HG02763 (cell line): Measurements from ENCODE around the gene ABI3.

Experiments
- ATAC-seq: cut with Tn5 transposase; IDR thresholded peaks from one replicate; pipeline ENCODE4 v1.9.1; 2021; ENCODE audit warnings: mild to moderate bottlenecking, moderate library complexity; ENCODE audit not compliant: unreplicated experiment

Gene ABI3

GRCh38 chr17:49224198-49224996 is 13.9 kb downstream of the ABI3 start:
- ATAC-seq, result no peak

DNA sequence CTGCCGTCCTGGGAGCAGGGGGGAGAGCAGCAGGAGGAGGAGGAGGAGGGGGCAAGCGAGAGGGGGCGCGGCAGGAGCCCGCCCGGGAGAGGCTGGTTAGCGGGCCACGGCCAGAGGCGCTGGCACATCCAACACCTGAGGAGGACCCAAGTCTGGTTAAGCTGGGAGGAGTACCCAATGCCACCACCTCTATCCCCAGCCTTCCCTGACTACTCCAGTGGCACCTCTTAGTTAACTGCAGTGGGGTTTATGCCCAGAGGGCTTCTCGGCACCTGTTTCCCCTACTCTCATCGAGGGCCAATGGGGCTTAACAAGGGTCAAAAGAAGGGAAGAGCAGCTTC is 14.5 kb downstream of the ABI3 start:
- ATAC-seq, result no peak

DNA sequence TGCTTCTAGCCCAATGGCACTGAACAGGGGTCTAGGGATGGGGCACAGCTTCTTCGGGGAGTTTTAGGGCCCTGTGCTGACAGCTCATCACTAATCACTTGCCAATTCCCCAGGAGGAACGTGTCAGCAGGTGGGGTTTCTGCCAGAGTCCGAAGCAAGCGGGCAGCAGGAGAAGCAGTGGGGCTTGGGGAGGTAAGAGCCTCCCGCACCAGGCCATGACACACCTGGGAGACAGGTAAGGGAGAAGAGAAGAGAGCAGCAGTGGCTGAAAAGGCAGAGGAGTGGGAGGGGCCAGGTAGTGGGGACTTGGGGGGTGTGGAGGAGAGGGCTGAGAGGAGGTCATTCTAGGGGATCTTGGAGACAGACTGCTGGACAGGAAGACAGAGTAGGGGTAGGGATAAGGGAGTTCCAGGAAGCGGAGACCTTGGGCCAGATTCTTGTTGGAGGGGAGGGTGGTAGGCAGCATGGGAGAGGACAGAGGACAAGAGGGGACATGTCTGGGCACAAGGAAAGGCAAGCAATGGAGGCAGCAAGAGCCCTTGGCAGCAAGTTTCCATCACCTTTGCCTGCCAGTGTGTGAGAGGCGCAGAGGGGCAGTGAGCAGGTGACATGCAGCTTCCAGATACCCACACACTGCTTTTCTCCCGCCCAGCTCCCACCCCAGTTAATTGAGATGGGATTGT is 15.2 kb downstream of the ABI3 start:
- ATAC-seq, result no peak

- no peak for ATAC-seq
These were observed 16.4 kb downstream of the ABI3 start for GRCh38 chr17:49226771-49227435.

DNA sequence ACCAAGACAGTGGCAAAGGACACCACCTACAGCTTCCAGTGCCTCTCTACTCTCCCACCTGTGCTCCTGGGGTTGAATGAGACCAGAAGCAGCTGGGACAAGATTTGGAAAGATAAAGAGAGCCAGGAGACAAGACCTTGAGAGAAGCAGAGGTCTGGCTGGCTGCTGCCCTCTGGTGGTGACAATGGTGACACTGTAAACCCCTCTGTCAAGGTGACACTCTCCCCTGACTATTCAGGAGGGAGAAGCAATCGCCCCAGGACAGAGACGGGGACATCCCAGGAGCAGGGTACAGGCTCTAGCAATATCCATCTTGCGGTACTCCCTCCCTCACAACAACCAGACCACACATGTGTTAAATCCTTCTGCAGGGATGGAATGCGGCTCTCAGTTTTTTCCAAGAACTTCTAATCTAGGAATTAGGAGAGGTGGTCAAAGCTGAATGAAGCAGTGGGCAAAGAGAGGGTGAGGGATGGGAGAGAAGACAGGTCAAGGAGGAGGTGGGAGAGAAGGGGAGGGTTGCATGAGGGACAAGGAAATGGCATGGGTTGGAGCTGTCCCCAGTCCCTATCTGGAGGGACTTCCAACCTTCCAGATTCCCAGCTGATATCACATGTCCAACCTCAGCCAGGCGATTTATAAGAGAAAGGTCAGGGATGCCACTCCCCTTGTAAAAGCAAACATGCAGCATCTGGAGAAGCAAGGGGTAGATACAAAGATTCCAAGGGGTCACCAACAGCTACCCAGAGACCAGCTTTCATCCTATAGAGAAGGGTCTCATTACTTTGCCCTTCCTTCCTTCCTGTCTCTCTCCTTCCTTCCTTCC is 17.1 kb downstream of the ABI3 start:
- no peak for ATAC-seq

DNA sequence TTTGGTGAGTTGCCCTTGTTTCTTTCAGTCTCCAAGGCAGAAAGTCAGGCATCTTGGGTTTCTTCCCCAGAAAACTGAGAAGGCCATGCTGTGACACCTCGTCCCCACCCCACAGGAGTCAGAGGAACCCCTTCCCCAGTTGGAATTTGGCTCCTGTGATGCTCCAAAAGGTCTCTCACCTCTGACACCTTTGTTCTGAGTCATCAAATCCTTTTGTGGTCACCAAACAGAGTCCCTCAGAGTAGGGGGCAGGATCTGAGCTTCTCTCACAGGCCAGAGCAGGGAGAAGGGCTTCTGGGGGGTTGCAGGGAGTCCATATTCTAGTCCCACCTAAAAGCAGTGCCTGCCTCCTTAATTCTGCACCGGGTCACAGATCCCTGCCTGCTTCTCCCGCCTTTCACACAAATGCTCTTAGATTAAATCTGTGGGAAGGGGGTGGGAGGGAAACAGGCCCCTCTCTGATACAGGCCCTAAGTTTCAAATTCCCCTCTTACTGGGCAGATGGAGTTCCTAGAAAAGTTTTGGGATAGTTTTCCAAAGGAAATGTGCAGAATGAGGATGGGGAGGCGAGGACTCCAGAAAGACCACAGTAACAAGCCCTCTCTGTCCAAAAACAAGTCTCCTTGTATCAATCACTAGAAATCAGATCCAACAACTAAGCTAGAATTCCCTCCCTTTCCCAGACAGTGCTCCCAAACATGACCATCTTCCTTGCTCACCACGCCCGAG is 18.7 kb downstream of the ABI3 start:
- no peak for ATAC-seq

DNA sequence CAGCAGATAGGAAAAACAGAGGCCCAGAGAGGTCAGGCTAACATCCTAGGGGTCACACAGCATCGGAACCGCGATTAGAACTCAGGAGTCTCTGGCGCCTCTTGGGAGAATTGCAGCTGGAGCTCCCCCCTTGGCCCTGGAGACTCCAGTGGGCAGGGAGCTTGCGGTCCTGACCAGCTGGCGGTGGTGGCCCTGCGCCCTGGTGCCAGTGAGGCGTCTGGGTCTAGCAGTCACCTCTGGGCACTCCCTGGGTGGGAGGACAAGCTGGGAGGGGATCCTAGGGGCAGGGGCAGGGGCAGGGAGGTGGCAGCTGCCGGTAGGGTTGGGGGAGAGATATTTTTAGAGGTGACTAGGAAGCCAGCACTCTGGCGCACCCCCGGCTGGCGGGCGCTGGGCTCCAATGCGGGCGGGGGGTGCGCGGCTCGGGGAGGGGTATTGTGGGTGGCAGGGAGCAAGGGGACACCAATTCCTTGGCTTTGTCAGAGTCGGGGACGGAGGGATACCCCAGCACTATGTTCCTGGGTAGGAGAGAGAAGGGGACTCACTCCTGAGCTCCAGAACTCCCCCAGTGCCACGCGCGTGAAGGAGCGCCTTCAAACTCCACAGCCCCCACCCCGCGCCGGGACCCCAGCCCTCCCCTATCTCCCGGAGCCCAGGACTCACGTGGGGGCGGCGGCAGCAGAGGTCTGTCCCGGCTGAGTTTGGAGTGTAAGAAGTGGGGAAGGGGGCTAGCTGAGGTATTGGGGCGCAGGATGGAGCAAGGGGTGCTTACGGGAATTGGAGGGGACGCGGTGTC is 19.5 kb downstream of the ABI3 start:
- ATAC-seq, result no peak

DNA sequence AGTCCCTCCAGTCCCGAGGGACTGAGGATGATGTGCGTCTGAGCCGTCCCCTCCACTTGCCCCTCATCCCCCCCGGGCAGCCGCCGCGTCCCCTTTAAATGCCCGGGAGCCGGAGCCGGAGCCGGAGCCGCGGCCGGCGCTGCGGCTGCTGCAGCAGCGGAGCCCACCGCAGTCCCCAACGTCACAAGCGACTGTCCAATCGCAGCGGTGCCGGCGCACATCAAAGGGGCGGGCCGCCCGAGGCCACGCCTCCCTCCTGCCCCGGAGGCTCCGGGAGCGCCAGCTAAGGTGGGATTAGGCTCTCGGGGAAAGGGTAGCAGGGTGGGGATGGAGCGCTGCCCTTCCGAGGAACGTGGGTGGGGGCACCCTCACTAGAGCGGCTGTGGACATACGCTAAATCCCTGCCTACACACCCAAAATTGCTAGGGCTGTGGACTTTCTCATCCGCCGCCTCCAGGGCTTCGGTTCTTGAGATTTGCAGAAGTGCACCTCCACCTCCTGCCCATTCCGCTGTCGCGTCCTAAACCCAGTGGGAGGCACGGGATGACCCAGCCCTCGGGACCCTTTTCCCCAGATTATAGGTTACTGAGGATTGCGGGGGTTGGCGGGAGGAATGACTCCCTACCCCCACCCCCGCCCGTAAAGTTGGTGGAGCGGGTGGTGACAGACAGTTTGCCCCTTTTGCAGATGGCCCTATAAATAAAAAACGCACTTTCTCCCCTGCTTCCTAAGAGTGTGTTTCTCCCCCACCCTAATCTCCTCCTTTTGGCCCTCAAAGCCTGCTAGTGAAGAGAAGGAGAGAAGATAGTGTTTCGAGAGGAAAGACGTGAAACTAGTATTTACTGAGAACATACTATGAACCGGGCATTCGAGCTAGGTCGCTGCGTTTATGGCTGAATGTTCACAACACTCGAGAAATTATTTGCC is 20.4 kb downstream of the ABI3 start, which contains the start of gene PHOSPHO1:
Gene PHOSPHO1 (minus strand): TSS at position 152 of the 927 bp plus-strand sequence. CDS start 4,096 bp downstream, outside the sequence.
- ATAC-seq, result peak; percentile 85

GRCh38 chr17:49231563-49231894 is 21.0 kb downstream of the ABI3 start:
- no peak for ATAC-seq

DNA sequence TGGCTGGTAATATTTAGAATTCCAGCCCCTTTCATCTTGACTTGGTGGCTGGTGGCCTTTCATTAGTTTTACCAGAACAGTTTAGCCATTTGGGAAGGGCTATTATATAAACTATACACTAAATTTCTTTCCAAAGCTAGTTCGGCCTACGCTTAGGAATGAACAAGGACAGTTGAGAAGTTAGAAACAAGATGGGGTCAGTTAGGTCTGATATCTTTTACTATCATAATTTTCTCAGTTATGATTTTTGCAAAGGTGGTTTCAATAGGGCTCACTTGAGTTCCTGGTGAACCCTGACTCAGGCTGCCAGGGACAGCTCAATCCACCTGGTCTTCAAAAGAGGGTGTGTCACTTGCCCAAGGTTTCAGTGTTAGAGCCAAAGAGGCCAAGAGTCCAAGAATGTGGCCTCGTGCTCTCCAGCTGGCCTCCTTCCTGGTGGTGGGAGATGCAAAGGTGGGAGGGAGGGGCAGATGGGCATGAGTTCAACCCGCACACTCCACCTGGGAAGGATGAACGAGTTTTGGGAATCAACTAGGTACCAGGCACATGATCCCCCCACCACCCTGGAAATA is 24.1 kb downstream of the ABI3 start:
- no peak for ATAC-seq

DNA sequence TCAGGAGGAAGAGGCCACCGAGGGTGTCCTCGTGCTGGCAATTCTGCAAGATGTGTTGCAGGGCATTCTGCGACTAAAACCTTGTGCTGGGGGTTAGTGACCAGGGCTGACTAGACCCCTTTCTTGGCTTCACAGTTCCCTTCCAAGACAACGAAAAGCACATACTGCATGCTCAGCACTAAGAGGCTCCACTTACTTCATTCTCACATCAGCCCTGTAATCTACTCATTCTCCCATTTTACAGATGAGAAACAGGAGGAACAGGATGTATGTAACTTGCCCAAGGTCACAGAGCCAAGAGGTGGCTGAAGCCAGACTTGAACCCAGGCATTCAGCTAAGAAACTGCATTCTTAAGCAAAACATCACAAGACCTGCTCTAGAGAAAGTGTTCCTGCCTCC is 25.4 kb downstream of the ABI3 start:
- ATAC-seq, result no peak

GRCh38 chr17:49239963-49240362 is 29.5 kb downstream of the ABI3 start:
- ATAC-seq, result no peak

- ATAC-seq, result no peak
These were observed 30.1 kb downstream of the ABI3 start for GRCh38 chr17:49240619-49241018.

- no peak for ATAC-seq
These were observed 30.5 kb downstream of the ABI3 start for GRCh38 chr17:49241040-49241439.

GRCh38 chr17:49241692-49242397 is 31.3 kb downstream of the ABI3 start:
- ATAC-seq, result no peak

- ATAC-seq, result no peak
These were observed 32.3 kb downstream of the ABI3 start for GRCh38 chr17:49242813-49243212.

GRCh38 chr17:49244839-49245238 is 34.3 kb downstream of the ABI3 start:
- ATAC-seq, result no peak

DNA sequence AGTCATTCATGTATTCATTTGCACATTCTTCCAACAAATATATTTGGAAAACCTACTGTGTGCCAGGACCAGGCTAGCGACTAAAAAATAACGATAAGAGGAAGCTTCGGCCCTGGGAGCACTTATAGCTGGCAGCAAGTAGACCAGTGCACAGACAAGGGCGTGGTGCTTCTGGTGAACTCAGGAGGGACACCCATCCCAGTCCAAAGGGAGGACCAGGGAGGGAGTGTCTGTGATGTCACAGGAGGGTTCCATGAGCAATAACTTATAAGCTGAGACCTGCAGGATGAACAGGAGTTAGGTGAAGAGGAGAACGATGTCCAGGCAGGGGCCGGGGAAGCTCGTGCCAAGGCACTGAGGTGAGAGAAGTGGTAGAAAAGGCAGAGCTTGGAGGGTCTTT is 37.4 kb downstream of the ABI3 start:
- no peak for ATAC-seq
